Measurements from ENCODE around the gene EPN1.

DNA sequence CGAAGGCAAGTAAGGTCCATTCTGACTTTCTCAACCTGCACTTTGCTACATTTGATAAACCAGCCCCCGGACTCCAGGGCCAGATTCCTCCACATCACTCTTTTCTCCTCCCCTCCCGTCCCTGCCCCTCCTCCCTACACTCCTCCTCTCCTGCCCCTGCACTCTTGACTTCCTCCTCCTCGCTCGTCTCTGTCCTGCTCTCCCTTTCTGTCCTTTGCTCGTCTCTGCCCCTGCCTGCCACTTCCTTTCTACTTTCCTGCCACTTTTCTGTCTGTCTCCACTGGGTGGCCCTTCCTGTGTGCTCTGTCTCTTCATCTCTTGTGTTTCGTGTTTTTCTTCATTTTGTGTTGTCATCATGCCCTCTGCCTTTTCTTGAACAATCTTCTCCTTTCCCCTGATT, 13.2 kb upstream of the EPN1 start:
- TF ChIP-seq CTCF (conservative IDR thresholded peaks at IDR 0.05; ENCODE audit: low read depth in 2 of 2) (no peak), POLR2AphosphoS5 (IDR thresholded peaks at IDR 0.05; ENCODE audit: low read depth) (no peak), ZNF331 (CRISPR knock-in tag; IDR thresholded peaks at IDR 0.05; ENCODE audit: low read depth) (no peak), EZH2 (IDR thresholded peaks at IDR 0.05; ENCODE audit: low read depth, unreplicated experiment) (no peak), EZH2phosphoT487 (IDR thresholded peaks at IDR 0.05; ENCODE audit: unreplicated experiment) (no peak), CREB1 (CRISPR knock-in tag; IDR thresholded peaks at IDR 0.05; ENCODE audit: low read depth) (no peak), STAT1 (IDR thresholded peaks at IDR 0.05; ENCODE audit: unreplicated experiment) (no peak), JUNB (IDR thresholded peaks at IDR 0.05; ENCODE audit: unreplicated experiment) (no peak), REST (IDR thresholded peaks at IDR 0.05; ENCODE audit: unreplicated experiment) (no peak)

Measured in GM23338 (cell line).